Measurements from ENCODE around the gene SEMA3C.

GRCh38 chr7:80916770-80917741 lies 1.8 kb downstream of the SEMA3C start:
- TF ChIP-seq CTCF (IDR thresholded peaks at IDR 0.05 in 8 of 11, conservative IDR thresholded peaks at IDR 0.05 in 3 of 11) (peak in 1 of 11 experiments; percentile 9), POLR2A (IDR thresholded peaks at IDR 0.05) (no peak)

Measured in spleen (tissue), 7 donors.